Cardiac muscle cell (in vitro differentiated cells and primary cell): Measurements from ENCODE around the gene MYO3B. TPM values are rescaled to one million over a fixed set of nuclear protein-coding genes. Genes with fewer than 3 reads are reported as not detected.

Source experiments
- DNase-seq, 2 donors: peaks; one replicate each; pipeline versions ENCODE4 v3.0.0 to v3.0.0-alpha.2; 2010 to 2017; ENCODE audit warnings: low read depth in 1 of 2, low spot score in 1 of 2
- H3K27ac ChIP-seq: fragments of 200-600 bp; sonication (generic); 2 replicates; pipeline ENCODE4 v1.5.1; 2016
- H3K27me3 ChIP-seq: fragments of 200-600 bp; sonication (generic); 2 replicates; pipeline ENCODE4 v1.6.0; 2016; ENCODE audit warnings: control low read depth
- H3K36me3 ChIP-seq: fragments of 200-600 bp; sonication (generic); 2 replicates; pipeline ENCODE4 v1.5.1; 2016; ENCODE audit warnings: control low read depth
- H3K4me1 ChIP-seq: fragments of 200-600 bp; sonication (generic); 2 replicates; pipeline ENCODE4 v1.8.1; 2017; ENCODE audit warnings: low read depth, mild to moderate bottlenecking, mixed run types
- H3K4me3 ChIP-seq: fragments of 200-600 bp; sonication (generic); 2 replicates; pipeline ENCODE4 v1.5.1; 2016; ENCODE audit warnings: mild to moderate bottlenecking
- H3K9me3 ChIP-seq: fragments of 200-600 bp; sonication (generic); 2 replicates; pipeline ENCODE4 v1.5.1; 2017; ENCODE audit warnings: low read depth, mild to moderate bottlenecking, control low read depth
- polyA plus RNA-seq: library from polyadenylated mRNA; unstranded; fragments of >200 nt; fragmentation: Nextera tagmentation; extraction: Ambion mirVana; gene quantifications from 2 replicates; pipeline ENCODE4 v1.2.1, GENCODE V29; 2016
- total RNA-seq: library from RNA; depleted of rRNA; stranded (reverse); fragments of >200 nt; gene quantifications from 2 replicates; pipeline ENCODE4 v1.2.3, GENCODE V29; 2016
- TF ChIP-seq, protein P1 (sequence below): IDR thresholded peaks from 2 replicates; pipeline ENCODE4 v1.5.1; 2012; ENCODE audit warnings: low read depth, mild to moderate bottlenecking, low read length

MYO3B gene
- total and polyA plus RNA-seq, 2 experiments from 2014 or later = not detected

GRCh38 chr2:170190172-170190571 lies 12.2 kb downstream of the MYO3B start:
- Histone ChIP-seq H3K4me1 (no peaks in the 10 kb centered on the region), H3K9me3 (no peaks in the 10 kb centered on the region), H3K36me3 (no peaks in the 10 kb centered on the region), H3K27ac (no peak overlapping the region), H3K27me3 (no peaks in the 10 kb centered on the region), H3K4me3 (no peak overlapping the region)
- no peak for DNase-seq
- TF ChIP-seq, protein P1, sequence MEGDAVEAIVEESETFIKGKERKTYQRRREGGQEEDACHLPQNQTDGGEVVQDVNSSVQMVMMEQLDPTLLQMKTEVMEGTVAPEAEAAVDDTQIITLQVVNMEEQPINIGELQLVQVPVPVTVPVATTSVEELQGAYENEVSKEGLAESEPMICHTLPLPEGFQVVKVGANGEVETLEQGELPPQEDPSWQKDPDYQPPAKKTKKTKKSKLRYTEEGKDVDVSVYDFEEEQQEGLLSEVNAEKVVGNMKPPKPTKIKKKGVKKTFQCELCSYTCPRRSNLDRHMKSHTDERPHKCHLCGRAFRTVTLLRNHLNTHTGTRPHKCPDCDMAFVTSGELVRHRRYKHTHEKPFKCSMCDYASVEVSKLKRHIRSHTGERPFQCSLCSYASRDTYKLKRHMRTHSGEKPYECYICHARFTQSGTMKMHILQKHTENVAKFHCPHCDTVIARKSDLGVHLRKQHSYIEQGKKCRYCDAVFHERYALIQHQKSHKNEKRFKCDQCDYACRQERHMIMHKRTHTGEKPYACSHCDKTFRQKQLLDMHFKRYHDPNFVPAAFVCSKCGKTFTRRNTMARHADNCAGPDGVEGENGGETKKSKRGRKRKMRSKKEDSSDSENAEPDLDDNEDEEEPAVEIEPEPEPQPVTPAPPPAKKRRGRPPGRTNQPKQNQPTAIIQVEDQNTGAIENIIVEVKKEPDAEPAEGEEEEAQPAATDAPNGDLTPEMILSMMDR = no peak

- TF ChIP-seq, protein P1 = no peak
- no peaks in the 10 kb centered on the region for H3K36me3 ChIP-seq
- no peaks in the 10 kb centered on the region for H3K4me1 ChIP-seq
- H3K27ac ChIP-seq = no peak overlapping the region
- H3K27me3 ChIP-seq = no peaks in the 10 kb centered on the region
- no peaks in the 10 kb centered on the region for H3K9me3 ChIP-seq
- no peak for DNase-seq
- no peak overlapping the region for H3K4me3 ChIP-seq
Observed at GRCh38 chr2:170191166-170191866, 13.4 kb downstream of the MYO3B start.

DNA sequence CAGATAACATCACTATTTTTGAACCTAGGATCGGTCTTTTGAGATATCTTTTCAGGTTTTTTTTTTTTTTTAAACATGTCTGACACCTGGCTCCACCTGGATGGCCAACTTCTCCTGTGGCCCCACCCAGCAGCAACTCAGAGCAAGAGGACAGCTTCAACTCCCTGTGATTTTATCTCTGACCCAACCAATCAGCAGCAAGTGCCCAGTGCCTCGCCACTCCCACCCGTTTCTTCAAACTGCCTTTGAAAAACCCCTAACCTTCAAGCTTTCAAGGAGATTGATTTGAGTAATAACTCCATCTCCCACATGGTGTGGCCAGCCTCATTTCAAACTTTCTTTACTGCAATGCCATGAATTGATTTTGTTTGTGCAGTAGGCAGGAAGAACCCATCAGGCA lies 19.0 kb downstream of the MYO3B start:
- no peak for DNase-seq
- no peaks in the 10 kb centered on the region for H3K27me3 ChIP-seq
- H3K4me1 ChIP-seq = no peaks in the 10 kb centered on the region
- no peak overlapping the region for H3K27ac ChIP-seq
- H3K4me3 ChIP-seq = no peak overlapping the region
- H3K36me3 ChIP-seq = no peaks in the 10 kb centered on the region
- TF ChIP-seq, protein P1 = no peak
- no peaks in the 10 kb centered on the region for H3K9me3 ChIP-seq

DNA sequence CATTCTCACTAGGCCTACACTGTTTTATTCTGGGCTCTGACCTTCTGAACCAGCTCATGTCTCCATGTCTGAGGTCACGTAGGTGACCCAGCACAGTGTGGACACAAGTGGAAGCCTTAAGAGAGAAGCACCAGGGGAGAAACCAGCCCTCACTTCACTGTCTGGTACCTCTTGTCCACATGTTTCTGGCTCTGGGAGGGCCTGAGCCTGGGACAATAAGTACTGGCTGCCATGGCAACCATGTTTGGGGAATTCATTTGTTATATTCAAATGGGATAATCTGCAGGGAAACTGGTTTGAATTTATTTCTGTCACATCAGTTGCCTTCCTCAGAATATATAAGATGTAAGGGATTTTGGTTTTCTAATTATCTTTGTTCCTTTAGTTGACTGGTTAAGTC lies 23.3 kb downstream of the MYO3B start:
- Histone ChIP-seq H3K4me3 (no peak overlapping the region), H3K27me3 (no peaks in the 10 kb centered on the region), H3K27ac (no peak overlapping the region), H3K36me3 (no peaks in the 10 kb centered on the region), H3K9me3 (no peaks in the 10 kb centered on the region), H3K4me1 (no peaks in the 10 kb centered on the region)
- TF ChIP-seq, protein P1 = no peak
- no peak for DNase-seq

DNA sequence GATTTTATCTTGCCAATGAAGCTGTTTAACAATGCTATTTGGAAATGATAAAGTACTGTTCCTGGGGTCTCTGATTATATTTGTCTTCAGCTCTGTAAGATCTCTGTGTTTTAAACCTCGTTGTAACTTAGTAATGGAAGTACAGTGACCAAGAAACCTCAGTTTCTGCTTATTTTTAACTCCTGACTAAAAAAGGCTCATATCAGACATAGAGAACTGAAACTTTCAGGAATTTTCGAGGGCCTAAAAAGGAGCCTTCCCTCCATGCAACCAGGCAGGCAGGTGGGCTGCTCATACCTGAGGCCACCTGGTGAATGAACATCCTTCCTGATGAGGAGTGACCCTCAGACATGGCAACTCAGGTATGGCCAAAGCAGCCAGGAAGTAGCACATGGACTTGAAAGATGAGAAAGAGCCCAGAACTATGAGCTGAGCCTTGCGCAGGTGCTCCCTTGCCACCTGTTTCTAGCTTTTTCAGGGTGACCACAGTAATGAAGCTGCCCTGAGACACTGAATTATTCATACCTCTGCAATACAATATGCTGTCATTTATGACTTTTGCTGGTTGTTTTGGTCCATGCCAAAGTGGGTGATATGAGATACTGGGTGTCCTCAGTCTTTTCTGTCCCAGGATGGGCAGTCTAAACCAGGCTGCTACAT lies 23.9 kb downstream of the MYO3B start:
- Histone ChIP-seq H3K27me3 (no peaks in the 10 kb centered on the region), H3K4me1 (no peaks in the 10 kb centered on the region), H3K9me3 (no peaks in the 10 kb centered on the region), H3K36me3 (no peaks in the 10 kb centered on the region), H3K4me3 (no peak overlapping the region), H3K27ac (no peak overlapping the region)
- TF ChIP-seq, protein P1 = no peak
- no peak for DNase-seq
